Esophagus (tissue), 2 donors: Measurements from ENCODE around the gene FRMD6. TPM values are rescaled to one million over a fixed set of nuclear protein-coding genes. Genes with fewer than 3 reads are reported as not detected.

ENCODE experiments used
- H3K27ac ChIP-seq, 2 donors: one replicate each; pipeline ENCODE4 v1.5.1; 2013; ENCODE audit warnings: low read depth in 2 of 2, mild to moderate bottlenecking in 2 of 2, inconsistent platforms in 1 of 2, low read length in 1 of 2, moderate library complexity in 1 of 2
- H3K27me3 ChIP-seq, 2 donors: one replicate each; pipeline ENCODE4 v1.6.1; 2013; ENCODE audit warnings: low read length in 2 of 2, control low read depth in 1 of 2, mild to moderate bottlenecking in 1 of 2; ENCODE audit not compliant: insufficient read depth in 2 of 2, control insufficient read depth in 1 of 2
- H3K36me3 ChIP-seq, 2 donors: one replicate each; pipeline ENCODE4 v1.6.1; 2013; ENCODE audit warnings: low read length in 1 of 2; ENCODE audit not compliant: control insufficient read depth in 2 of 2, insufficient read depth in 2 of 2
- H3K4me1 ChIP-seq, 2 donors: one replicate each; pipeline ENCODE4 v1.6.1; 2013; ENCODE audit warnings: low read length in 1 of 2; ENCODE audit not compliant: control insufficient read depth in 2 of 2, insufficient read depth in 2 of 2
- H3K4me3 ChIP-seq, 2 donors: one replicate each; pipeline ENCODE4 v1.5.1; 2013; ENCODE audit warnings: low read length in 2 of 2, mild to moderate bottlenecking in 2 of 2, low read depth in 1 of 2, moderate library complexity in 1 of 2
- H3K9me3 ChIP-seq, 2 donors: one replicate each; pipeline ENCODE4 v1.6.1; 2013; ENCODE audit warnings: mild to moderate bottlenecking in 2 of 2, low read depth in 1 of 2, low read length in 1 of 2, moderate library complexity in 1 of 2; ENCODE audit not compliant: control insufficient read depth in 2 of 2, insufficient read depth in 1 of 2
- WGBS, 2 donors: extraction: QIAGEN DNeasy Blood & Tissue Kit; methylation state at CpG; one replicate each; pipeline ENCODE4 v1.1.7; 2013; 5-methylcytosine and 5-hydroxymethylcytosine counted together
- polyA plus RNA-seq, 2 donors: library from polyadenylated mRNA; stranded (reverse); fragments of 200-250 nt; gene quantifications; one replicate each; pipeline ENCODE4 v1.2.3, GENCODE V29; 2013
- donor health status: healthy with polysubstance abuse.
- donor health status: Bipolar disorder and iron deficiency.

FRMD6 gene
- polyA plus RNA-seq, 2 donors, result 26.2 to 36.3 TPM

- peaks cover 16 to 23% of the 10 kb centered on the region in 2 donors for H3K36me3 ChIP-seq
- no peak overlapping the region for H3K4me3 ChIP-seq
- H3K4me1 ChIP-seq, result no peaks in the 10 kb centered on the region
- no peaks in the 10 kb centered on the region for H3K27me3 ChIP-seq
- 70 to 78% methylated on average over 3 of the region's 3 CpGs for WGBS, 2 donors
- H3K9me3 ChIP-seq, result no peaks in the 10 kb centered on the region
- no peak overlapping the region for H3K27ac ChIP-seq
These were observed 52.8 kb downstream of the FRMD6 start for GRCh38 chr14:51704545-51704944.

- H3K9me3 ChIP-seq, result no peaks in the 10 kb centered on the region
- H3K4me1 ChIP-seq, result no peaks in the 10 kb centered on the region
- H3K4me3 ChIP-seq, result no peak overlapping the region
- H3K27ac ChIP-seq, result no peak overlapping the region
- WGBS, 2 donors, result 70 to 77% methylated on average over 2 of the region's 2 CpGs
- H3K27me3 ChIP-seq, result no peaks in the 10 kb centered on the region
- peaks cover 16 to 23% of the 10 kb centered on the region in 2 donors for H3K36me3 ChIP-seq
These were observed 55.6 kb downstream of the FRMD6 start for GRCh38 chr14:51707327-51707726.

- Histone ChIP-seq H3K27me3 (no peaks in the 10 kb centered on the region), H3K4me3 (no peak overlapping the region), H3K27ac (no peak overlapping the region), H3K36me3 (peaks cover 11 to 17% of the 10 kb centered on the region in 2 donors), H3K9me3 (no peaks in the 10 kb centered on the region), H3K4me1 (no peaks in the 10 kb centered on the region)
- 73 to 76% methylated on average over 2 of the region's 2 CpGs for WGBS, 2 donors
These were observed 59.8 kb downstream of the FRMD6 start for GRCh38 chr14:51711505-51711904.

- Histone ChIP-seq H3K9me3 (no peaks in the 10 kb centered on the region), H3K4me3 (no peak overlapping the region), H3K36me3 (peaks cover 11 to 16% of the 10 kb centered on the region in 2 donors), H3K27me3 (no peaks in the 10 kb centered on the region), H3K27ac (no peak overlapping the region), H3K4me1 (no peaks in the 10 kb centered on the region)
- WGBS, 2 donors, result 78 to 80% methylated on average over 7 of the region's 7 CpGs
These were observed 63.5 kb downstream of the FRMD6 start for GRCh38 chr14:51715250-51715649.

DNA sequence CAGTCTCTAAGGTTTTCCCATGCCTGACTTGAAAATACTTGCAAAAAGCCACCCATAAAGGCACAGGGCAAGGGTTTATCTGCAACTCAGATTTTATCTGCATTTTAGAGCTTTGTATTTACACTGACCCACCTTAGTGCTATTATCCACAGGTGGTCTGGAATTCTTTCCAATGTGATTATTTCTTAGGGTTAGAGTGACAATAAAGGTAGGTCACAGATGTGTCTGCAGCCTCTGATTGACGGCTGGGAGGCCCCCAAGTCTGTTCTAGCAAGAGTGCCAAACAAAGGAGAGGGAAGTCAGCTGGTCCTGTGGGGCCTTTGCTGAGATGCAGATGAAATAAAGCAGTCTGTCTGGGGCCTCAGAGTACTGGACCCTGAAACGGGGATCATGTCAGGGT lies 64.0 kb downstream of the FRMD6 start:
- H3K27ac ChIP-seq, result no peak overlapping the region
- H3K9me3 ChIP-seq, result no peaks in the 10 kb centered on the region
- no peak overlapping the region for H3K4me3 ChIP-seq
- no peaks in the 10 kb centered on the region for H3K27me3 ChIP-seq
- no peaks in the 10 kb centered on the region for H3K4me1 ChIP-seq
- H3K36me3 ChIP-seq, result peaks cover 14 to 19% of the 10 kb centered on the region in 2 donors
- 70 to 74% methylated on average over 2 of the region's 2 CpGs for WGBS, 2 donors

GRCh38 chr14:51716610-51717009 lies 64.9 kb downstream of the FRMD6 start:
- no peak overlapping the region for H3K27ac ChIP-seq
- 43 to 46% methylated on average over 6 of the region's 6 CpGs for WGBS, 2 donors
- H3K4me1 ChIP-seq, result no peaks in the 10 kb centered on the region
- H3K36me3 ChIP-seq, result peaks cover 19% of the 10 kb centered on the region in 2 donors
- H3K27me3 ChIP-seq, result no peaks in the 10 kb centered on the region
- H3K4me3 ChIP-seq, result no peak overlapping the region
- H3K9me3 ChIP-seq, result no peaks in the 10 kb centered on the region

DNA sequence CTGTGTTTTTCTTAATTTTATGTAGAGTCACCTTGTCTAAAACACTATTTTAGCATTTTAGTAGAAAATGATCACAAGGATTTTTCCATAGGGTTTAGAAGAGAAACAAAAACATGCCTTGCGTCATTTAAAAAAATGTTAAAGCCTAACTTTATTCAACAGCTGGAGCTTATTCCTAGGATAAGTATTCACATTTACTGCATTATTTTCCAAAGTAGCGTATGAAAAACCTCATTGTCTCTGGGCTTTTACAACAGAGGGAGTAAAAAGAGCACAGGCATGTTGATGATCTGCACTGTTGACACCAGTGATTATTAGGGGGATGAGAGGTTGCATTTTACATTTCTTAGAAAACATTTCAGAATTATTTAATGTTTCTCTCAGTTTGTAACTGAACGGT lies 66.1 kb downstream of the FRMD6 start:
- peaks cover 24 to 25% of the 10 kb centered on the region in 2 donors for H3K36me3 ChIP-seq

DNA sequence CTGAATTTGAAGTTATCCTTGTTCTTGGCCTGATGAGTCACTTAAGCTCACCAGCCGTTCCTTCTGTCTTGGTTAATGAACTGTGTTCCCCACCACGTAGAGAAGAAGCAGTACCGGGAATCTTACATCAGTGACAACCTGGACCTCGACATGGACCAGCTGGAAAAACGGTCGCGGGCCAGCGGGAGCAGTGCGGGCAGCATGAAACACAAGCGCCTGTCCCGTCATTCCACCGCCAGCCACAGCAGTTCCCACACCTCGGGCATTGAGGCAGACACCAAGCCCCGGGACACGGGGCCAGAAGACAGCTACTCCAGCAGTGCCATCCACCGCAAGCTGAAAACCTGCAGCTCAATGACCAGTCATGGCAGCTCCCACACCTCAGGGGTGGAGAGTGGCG lies 68.2 kb downstream of the FRMD6 start:
- WGBS, 2 donors, result 93 to 95% methylated on average over 17 of the region's 17 CpGs
- Histone ChIP-seq H3K4me3 (no peak overlapping the region), H3K9me3 (no peaks in the 10 kb centered on the region), H3K27ac (no peak overlapping the region), H3K36me3 (peaks cover 25 to 27% of the 10 kb centered on the region in 2 donors), H3K4me1 (no peaks in the 10 kb centered on the region), H3K27me3 (no peaks in the 10 kb centered on the region)

More for the DNA sequence above, 66.1 kb downstream of the FRMD6 start:
- Histone ChIP-seq H3K4me3 (no peak overlapping the region), H3K4me1 (no peaks in the 10 kb centered on the region), H3K9me3 (no peaks in the 10 kb centered on the region), H3K27me3 (no peaks in the 10 kb centered on the region), H3K27ac (no peak overlapping the region)
- WGBS, 2 donors, result 91 to 96% methylated on average over 3 of the region's 3 CpGs

GRCh38 chr14:51723990-51724389 lies 72.3 kb downstream of the FRMD6 start:
- H3K9me3 ChIP-seq, result no peaks in the 10 kb centered on the region
- H3K4me3 ChIP-seq, result no peak overlapping the region
- no peaks in the 10 kb centered on the region for H3K4me1 ChIP-seq
- WGBS, 2 donors, result 86 to 87% methylated on average over 3 of the region's 3 CpGs
- no peaks in the 10 kb centered on the region for H3K27me3 ChIP-seq
- peaks cover 31 to 37% of the 10 kb centered on the region in 2 donors for H3K36me3 ChIP-seq
- no peak overlapping the region for H3K27ac ChIP-seq

DNA sequence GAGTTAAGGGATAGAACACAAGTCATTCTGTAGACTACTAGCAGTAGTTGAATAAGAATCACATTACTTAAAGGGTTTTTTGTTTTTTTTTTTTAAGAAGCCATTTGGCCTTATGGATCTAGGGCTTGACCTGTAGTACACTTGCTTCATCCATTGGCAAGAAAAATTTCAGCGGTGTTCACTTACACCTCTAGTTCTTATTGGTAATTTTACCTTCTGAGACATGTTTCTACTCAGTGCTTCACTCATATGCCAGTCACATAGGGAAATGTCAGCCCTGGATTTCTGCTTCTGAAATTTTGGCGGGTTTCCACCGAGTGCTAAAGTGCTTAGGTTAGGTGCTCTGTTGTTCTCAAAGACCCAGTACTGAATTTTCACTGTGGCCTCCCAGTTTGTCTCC lies 72.9 kb downstream of the FRMD6 start:
- H3K4me1 ChIP-seq, result no peaks in the 10 kb centered on the region
- H3K27me3 ChIP-seq, result no peaks in the 10 kb centered on the region
- 93 to 100% methylated on average over 3 of the region's 3 CpGs for WGBS, 2 donors
- H3K27ac ChIP-seq, result no peak overlapping the region
- H3K36me3 ChIP-seq, result peaks cover 31 to 37% of the 10 kb centered on the region in 2 donors
- no peak overlapping the region for H3K4me3 ChIP-seq
- no peaks in the 10 kb centered on the region for H3K9me3 ChIP-seq
